GM12878 (cell line): ENCODE results near the gene PTPN14. TPM values are rescaled to one million over a fixed set of nuclear protein-coding genes. Genes with fewer than 3 reads are reported as not detected.

ENCODE experiments used
- ATAC-seq: fragments of 200-7000 bp; cut with Tn5 transposase; 3 replicates; pipeline ENCODE4 v1.9.1; 2020; ENCODE audit warnings: mild to moderate bottlenecking, moderate library complexity
- BruUV-seq: library from RNA; stranded (reverse); fragments of 400-500 nt; replicated peaks from 2 replicates; lab custom pipeline; 2021; lab: Mats Ljungman, UMichigan
- CTCF ChIA-PET: fragments of 300-600 bp; sonication (Branson Sonifier 250); formaldehyde crosslinking; extraction: SDS; loops from one replicate; lab custom pipeline; 2021; ENCODE audit warnings: inconsistent platforms; lab: Yijun Ruan, JAX
- POLR2A ChIA-PET: fragments of 350-600 bp; formaldehyde crosslinking; extraction: SDS; loops from one replicate; lab custom pipeline; 2021; ENCODE audit warnings: inconsistent platforms; lab: Charles Lee
- RAD21 ChIA-PET: fragments of 300-600 bp; sonication (Branson Sonifier 250); formaldehyde crosslinking; loops from one replicate; lab custom pipeline; 2023; ENCODE audit warnings: antibody characterized with exemption; ENCODE audit not compliant: unreplicated experiment; lab: Charles Lee
- SMC1A ChIA-PET: fragments of 300-600 bp; sonication (Branson Sonifier 250); formaldehyde crosslinking; loops from one replicate; lab custom pipeline; 2023; ENCODE audit not compliant: unreplicated experiment, uncharacterized antibody; lab: Charles Lee
- DNase-seq: peaks from one replicate; pipeline ENCODE4 v3.0.0-alpha.2; 2011; ENCODE audit warnings: low read depth, low spot score
- FAIRE-seq: peaks from 3 replicates; lab custom pipeline; 2011; peaks lifted over from hg19 to GRCh38; lab: Jason Lieb, UNC
- H2AFZ ChIP-seq: 2 replicates; pipeline ENCODE4 v1.6.0; 2011; ENCODE audit warnings: low read depth, low read length, control low read depth; ENCODE audit not compliant: control insufficient read depth
- H3K27ac ChIP-seq: 2 replicates; pipeline ENCODE4 v1.5.1; 2011; ENCODE audit warnings: control low read depth; ENCODE audit not compliant: control insufficient read depth, insufficient read depth
- H3K27me3 ChIP-seq, 2 experiments: replicated peaks in 1 of 2; 2 replicates each; pipeline versions ENCODE4 v1.6.0 to v1.6.1; 2011; ENCODE audit warnings: low read length in 1 of 2; ENCODE audit not compliant: control insufficient read depth in 2 of 2, insufficient read depth in 2 of 2
- H3K36me3 ChIP-seq, 2 experiments: 2 replicates each; pipeline ENCODE4 v1.5.1; 2011; ENCODE audit warnings: low read length in 1 of 2; ENCODE audit not compliant: control insufficient read depth in 2 of 2, insufficient read depth in 2 of 2
- H3K4me1 ChIP-seq: 2 replicates; pipeline ENCODE4 v1.6.1; 2011; ENCODE audit warnings: mild to moderate bottlenecking, low read length, moderate library complexity, mixed read lengths; ENCODE audit not compliant: control insufficient read depth, insufficient read depth
- H3K4me2 ChIP-seq: 2 replicates; pipeline ENCODE4 v1.6.0; 2011; ENCODE audit warnings: control low read depth; ENCODE audit not compliant: control insufficient read depth, insufficient read depth
- H3K4me3 ChIP-seq: fragments of 200-600 bp; sonication (generic); 2 replicates; pipeline ENCODE4 v1.5.1; 2016
- H3K79me2 ChIP-seq: 2 replicates; pipeline ENCODE4 v1.6.0; 2011; ENCODE audit warnings: low read length; ENCODE audit not compliant: control insufficient read depth, insufficient read depth
- H3K9ac ChIP-seq: 2 replicates; pipeline ENCODE4 v1.8.0; 2011; ENCODE audit warnings: low read length, control low read depth, mixed read lengths; ENCODE audit not compliant: control insufficient read depth, insufficient read depth
- H3K9me3 ChIP-seq: replicated peaks from 3 replicates; pipeline ENCODE4 v1.5.1; 2011; ENCODE audit warnings: mild to moderate bottlenecking, low read length; ENCODE audit not compliant: control insufficient read depth, insufficient read depth
- H4K20me1 ChIP-seq: 2 replicates; pipeline ENCODE4 v1.6.0; 2011; ENCODE audit not compliant: control insufficient read depth, insufficient read depth
- BMI1 ChIP-seq: fragments of 450-650 bp; IDR thresholded peaks from 2 replicates; pipeline ENCODE4 v1.6.1; 2016; ENCODE audit warnings: mild to moderate bottlenecking, moderate library complexity, borderline replicate concordance
- CEBPB ChIP-seq, 2 experiments: fragments of 150-350 bp in 1 of 2; IDR thresholded peaks; 2 replicates each; pipeline ENCODE4 v1.6.1; 2012 to 2014; ENCODE audit warnings: low read depth in 2 of 2, low read length in 2 of 2, borderline replicate concordance in 1 of 2, inconsistent platforms in 1 of 2
- HCFC1 ChIP-seq: fragments of 150-350 bp; IDR thresholded peaks from 2 replicates; pipeline ENCODE4 v1.6.1; 2014; ENCODE audit warnings: low read length
- IKZF1 ChIP-seq: fragments of 450-650 bp; conservative IDR thresholded peaks from 2 replicates; pipeline ENCODE4 v1.6.1; 2017; ENCODE audit warnings: antibody characterized with exemption, mild to moderate bottlenecking
- KLF5 ChIP-seq: fragments of 450-650 bp; IDR thresholded peaks from 2 replicates; pipeline ENCODE4 v1.6.1; 2014; ENCODE audit warnings: mild to moderate bottlenecking; ENCODE audit not compliant: partially characterized antibody
- NR2F1 ChIP-seq: fragments of 450-650 bp; conservative IDR thresholded peaks from 2 replicates; pipeline ENCODE4 v1.6.1; 2017; ENCODE audit warnings: mild to moderate bottlenecking
- SIX5 ChIP-seq: IDR thresholded peaks from 2 replicates; pipeline ENCODE4 v1.6.1; 2011; ENCODE audit warnings: mild to moderate bottlenecking, low read depth, low read length, moderate library complexity; ENCODE audit not compliant: severe bottlenecking
- YBX1 ChIP-seq: fragments of 450-650 bp; IDR thresholded peaks from 2 replicates; pipeline ENCODE4 v1.6.1; 2016; ENCODE audit warnings: antibody characterized with exemption
- ZNF687 ChIP-seq: fragments of 450-650 bp; IDR thresholded peaks from 2 replicates; pipeline ENCODE4 v1.6.1; 2017; ENCODE audit warnings: mild to moderate bottlenecking, moderate library complexity
- ZZZ3 ChIP-seq: IDR thresholded peaks from 2 replicates; pipeline ENCODE4 v1.6.1; 2011; ENCODE audit warnings: low read depth; ENCODE audit not compliant: control insufficient read depth, insufficient read length
- in situ Hi-C: fragments of 300-500 bp; cut with MboI; formaldehyde crosslinking; loops from 9 replicates; pipeline ENCODE4 v1.14.3; 2018; ENCODE audit warnings: mixed read lengths
- intact Hi-C: fragments of 100-400 bp; cut with micrococcal nuclease; formaldehyde crosslinking; loops from one replicate; pipeline ENCODE4 v1.14.2; 2022; ENCODE audit not compliant: unreplicated experiment
- polyA plus RNA-seq, 11 experiments: library from polyadenylated mRNA; depleted of rRNA in 4 of 11; unstranded in 6 of 11; stranded (reverse) in 5 of 11; fragments of >200 nt; fragmentation: Nextera tagmentation in 4 of 11; fragmentation: Illumina TruSeq in 1 of 11; extraction: Ambion mirVana in 4 of 11; extraction: Trizol in 1 of 11; gene quantifications; 1 replicate in 1 of 11; 2 replicates in 10 of 11; pipeline versions ENCODE4 v1.2.1 to v1.2.3, GENCODE V29; 2011 to 2016; ENCODE audit warnings: inconsistent platforms in 2 of 11, missing spikeins in 2 of 11, low read depth in 1 of 11
- total RNA-seq, 4 experiments: library from RNA; depleted of rRNA in 3 of 4; stranded (reverse); fragments of >200 nt in 3 of 4; fragmentation: Illumina TruSeq in 1 of 4; extraction: Trizol in 1 of 4; gene quantifications; 2 replicates each; pipeline versions ENCODE4 v1.2.1 to v1.2.3, GENCODE V29; 2013 to 2021

PTPN14 gene
- total and polyA plus RNA-seq, 10 of the 15 experiments (the other 5 are each of a cell fraction or from before 2014, with no cell fraction given), result 0.05 to 5.1 (median 0.44) TPM

- H3K9ac ChIP-seq, result no peak overlapping the region
- RAD21 ChIA-PET, result no interaction called here
- H3K36me3 ChIP-seq, result no peaks in the 10 kb centered on the region
- FAIRE-seq, result no peak
- H2AFZ ChIP-seq, result no peak overlapping the region
- peaks cover 4% of the 10 kb centered on the region; the same call in 1 of the 3 replicates for H3K9me3 ChIP-seq
- no peaks in the 10 kb centered on the region for H3K4me1 ChIP-seq
- intact Hi-C loops, result no loop called here
- no peak for ATAC-seq
- TF ChIP-seq NR2F1 (no peak), KLF5 (no peak), YBX1 (no peak), ZNF687 (no peak), ZZZ3 (no peak), SIX5 (no peak), CEBPB (IDR thresholded peaks at IDR 0.05; ENCODE audit: borderline replicate concordance in 1 of 2, low read depth in 2 of 2, low read length in 2 of 2) (no peak), BMI1 (no peak), HCFC1 (no peak), IKZF1 (no peak)
- CTCF ChIA-PET, result interaction anchor here (0.6 to 17.7 kb wide), 5 partner anchors 10 to 284 kb away, joined by 3 to 597 read pairs (median 7); no protein-coding TSS in a partner anchor
- no peaks in the 10 kb centered on the region for H3K79me2 ChIP-seq
- in situ Hi-C loops, result no loop called here
- H3K4me2 ChIP-seq, result no peak overlapping the region
- no peaks in the 10 kb centered on the region for H3K27me3 ChIP-seq
- DNase-seq, result no peak
- BruUV-seq, result no TSS peak
- POLR2A ChIA-PET, result interaction anchor here (0.5 to 1.0 kb wide), 2 partner anchors 16 to 26 kb away, joined by 3 to 5 read pairs; no protein-coding TSS in a partner anchor
- SMC1A ChIA-PET, result interaction anchor here (1.1 to 1.3 kb wide), 2 partner anchors 243 to 244 kb away, joined by 3 read pairs; no protein-coding TSS in a partner anchor
- H3K4me3 ChIP-seq, result no peak overlapping the region
- H4K20me1 ChIP-seq, result no peaks in the 10 kb centered on the region
- no peak overlapping the region for H3K27ac ChIP-seq
These were observed 208.9 kb downstream of the PTPN14 start for GRCh38 chr1:214342525-214342924.
